ENCODE data around the gene FAM53B.

DNA sequence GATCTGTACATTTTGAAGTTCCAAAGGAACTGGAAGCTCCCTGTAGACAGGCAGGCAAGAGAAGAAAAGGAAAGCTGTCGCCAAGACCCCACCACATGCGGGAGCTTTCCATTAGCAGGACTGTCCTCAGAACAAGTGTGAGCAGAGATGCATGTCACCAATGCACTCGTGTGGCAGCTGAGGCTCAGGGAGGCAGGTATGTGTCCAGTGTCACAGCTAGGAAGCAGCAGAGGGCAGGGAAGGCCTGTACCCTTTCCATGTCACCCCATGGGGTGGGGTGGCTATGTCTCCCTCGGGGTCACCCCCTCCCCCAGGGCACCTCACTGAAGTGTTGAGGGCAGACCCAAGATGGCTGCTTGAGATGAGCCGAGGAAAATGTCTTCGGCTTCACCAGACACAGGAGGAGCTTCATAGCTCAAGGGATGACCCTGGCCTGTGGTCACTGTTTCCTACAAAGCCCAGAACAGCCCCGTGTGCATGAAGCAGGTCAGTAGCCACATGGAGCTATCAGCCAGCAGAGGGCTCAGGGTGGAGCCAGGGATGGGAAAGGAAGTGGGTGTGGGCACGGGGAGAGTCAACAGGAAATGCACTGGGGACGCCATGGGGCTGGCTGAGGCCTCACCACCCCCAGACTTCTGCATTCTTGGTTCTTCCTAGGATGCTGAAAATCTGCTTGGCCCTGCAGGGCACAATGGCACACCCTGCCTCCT lies 96.6 kb downstream of the FAM53B start:
- TF ChIP-seq, protein P1, sequence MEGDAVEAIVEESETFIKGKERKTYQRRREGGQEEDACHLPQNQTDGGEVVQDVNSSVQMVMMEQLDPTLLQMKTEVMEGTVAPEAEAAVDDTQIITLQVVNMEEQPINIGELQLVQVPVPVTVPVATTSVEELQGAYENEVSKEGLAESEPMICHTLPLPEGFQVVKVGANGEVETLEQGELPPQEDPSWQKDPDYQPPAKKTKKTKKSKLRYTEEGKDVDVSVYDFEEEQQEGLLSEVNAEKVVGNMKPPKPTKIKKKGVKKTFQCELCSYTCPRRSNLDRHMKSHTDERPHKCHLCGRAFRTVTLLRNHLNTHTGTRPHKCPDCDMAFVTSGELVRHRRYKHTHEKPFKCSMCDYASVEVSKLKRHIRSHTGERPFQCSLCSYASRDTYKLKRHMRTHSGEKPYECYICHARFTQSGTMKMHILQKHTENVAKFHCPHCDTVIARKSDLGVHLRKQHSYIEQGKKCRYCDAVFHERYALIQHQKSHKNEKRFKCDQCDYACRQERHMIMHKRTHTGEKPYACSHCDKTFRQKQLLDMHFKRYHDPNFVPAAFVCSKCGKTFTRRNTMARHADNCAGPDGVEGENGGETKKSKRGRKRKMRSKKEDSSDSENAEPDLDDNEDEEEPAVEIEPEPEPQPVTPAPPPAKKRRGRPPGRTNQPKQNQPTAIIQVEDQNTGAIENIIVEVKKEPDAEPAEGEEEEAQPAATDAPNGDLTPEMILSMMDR (IDR thresholded peaks at IDR 0.05): peak in 2 of 7 experiments; percentile 6 to 23
- TF ChIP-seq POLR2A (IDR thresholded peaks at IDR 0.05): no peak

Measured in body of pancreas (tissue), 4 donors.